NCI-H146 treated with DMSO at 0.1 percent for 48 hours (cell line): Measurements from ENCODE around the gene RFX2.

ENCODE experiments used
- DNase-seq: peaks from one replicate; lab custom pipeline; 2025; ENCODE audit not compliant: unreplicated experiment; lab: John Stamatoyannopoulos, UW

The RFX2 gene

GRCh38 chr19:6105444-6105843 lies 4.9 kb downstream of the RFX2 start:
- no peak for DNase-seq

GRCh38 chr19:6103894-6104293 lies 6.4 kb downstream of the RFX2 start:
- no peak for DNase-seq

GRCh38 chr19:6103217-6103644 lies 7.1 kb downstream of the RFX2 start:
- no peak for DNase-seq

GRCh38 chr19:6101991-6102390 lies 8.3 kb downstream of the RFX2 start:
- no peak for DNase-seq

- DNase-seq, result no peak
These were observed 8.9 kb downstream of the RFX2 start for GRCh38 chr19:6101291-6101825.

- DNase-seq, result no peak
These were observed 9.9 kb downstream of the RFX2 start for GRCh38 chr19:6100284-6100915.

GRCh38 chr19:6099599-6099998 lies 10.7 kb downstream of the RFX2 start:
- no peak for DNase-seq

GRCh38 chr19:6099033-6099432 lies 11.3 kb downstream of the RFX2 start:
- no peak for DNase-seq

- DNase-seq, result no peak
These were observed 11.7 kb downstream of the RFX2 start for GRCh38 chr19:6098574-6098973.

GRCh38 chr19:6097911-6098310 lies 12.4 kb downstream of the RFX2 start:
- no peak for DNase-seq

GRCh38 chr19:6095760-6096159 lies 14.5 kb downstream of the RFX2 start:
- DNase-seq, result no peak

GRCh38 chr19:6092329-6093286 lies 17.7 kb downstream of the RFX2 start:
- peak; percentile 11 for DNase-seq

- DNase-seq, result no peak
These were observed 18.5 kb downstream of the RFX2 start for GRCh38 chr19:6091771-6092291.

- DNase-seq, result no peak
These were observed 19.7 kb downstream of the RFX2 start for GRCh38 chr19:6090634-6091033.

- no peak for DNase-seq
These were observed 21.7 kb downstream of the RFX2 start for GRCh38 chr19:6088602-6089049.

GRCh38 chr19:6087074-6087571 lies 23.2 kb downstream of the RFX2 start:
- DNase-seq, result peak; percentile 76

- no peak for DNase-seq
These were observed 24.1 kb downstream of the RFX2 start for GRCh38 chr19:6086068-6086788.

GRCh38 chr19:6084821-6085220 lies 25.5 kb downstream of the RFX2 start:
- no peak for DNase-seq

GRCh38 chr19:6079107-6079506 lies 31.2 kb downstream of the RFX2 start:
- DNase-seq, result no peak

- DNase-seq, result no peak
These were observed 32.2 kb downstream of the RFX2 start for GRCh38 chr19:6078068-6078467.
